ENCODE data around the gene EML6.

DNA sequence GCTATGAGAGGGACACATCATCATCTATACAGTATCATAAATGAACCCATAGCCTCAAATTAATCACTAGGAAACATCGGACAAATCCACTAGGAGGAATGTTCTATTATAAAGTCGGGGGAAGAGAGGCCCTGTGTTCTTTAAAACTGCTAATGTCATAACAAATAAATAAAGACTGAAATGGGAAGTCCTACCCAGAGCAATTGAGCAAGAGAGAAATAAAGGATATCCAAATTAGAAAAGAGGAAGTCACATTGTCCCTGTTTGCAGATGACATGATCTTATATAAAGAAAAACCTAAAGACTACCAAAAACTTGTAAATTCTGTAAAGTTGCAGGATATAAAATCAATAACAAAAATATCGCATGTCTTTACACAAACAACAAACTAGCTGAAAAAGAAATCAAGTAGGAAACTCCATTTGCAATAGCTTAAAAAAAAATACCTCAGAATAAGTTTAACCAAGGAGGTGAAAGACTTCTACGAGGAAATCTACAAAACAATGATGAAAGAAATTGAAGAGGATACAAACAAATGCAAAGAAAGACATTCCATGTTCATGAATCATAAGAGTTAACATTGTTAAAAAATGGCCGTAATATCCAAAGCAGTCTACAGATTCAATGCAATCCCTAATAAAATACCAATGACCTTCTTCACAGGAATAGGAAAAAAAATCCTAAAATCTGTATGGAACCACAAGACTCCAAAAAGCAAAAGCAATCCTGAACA lies 296.2 kb downstream of the EML6 start:
- TF ChIP-seq, protein P1, sequence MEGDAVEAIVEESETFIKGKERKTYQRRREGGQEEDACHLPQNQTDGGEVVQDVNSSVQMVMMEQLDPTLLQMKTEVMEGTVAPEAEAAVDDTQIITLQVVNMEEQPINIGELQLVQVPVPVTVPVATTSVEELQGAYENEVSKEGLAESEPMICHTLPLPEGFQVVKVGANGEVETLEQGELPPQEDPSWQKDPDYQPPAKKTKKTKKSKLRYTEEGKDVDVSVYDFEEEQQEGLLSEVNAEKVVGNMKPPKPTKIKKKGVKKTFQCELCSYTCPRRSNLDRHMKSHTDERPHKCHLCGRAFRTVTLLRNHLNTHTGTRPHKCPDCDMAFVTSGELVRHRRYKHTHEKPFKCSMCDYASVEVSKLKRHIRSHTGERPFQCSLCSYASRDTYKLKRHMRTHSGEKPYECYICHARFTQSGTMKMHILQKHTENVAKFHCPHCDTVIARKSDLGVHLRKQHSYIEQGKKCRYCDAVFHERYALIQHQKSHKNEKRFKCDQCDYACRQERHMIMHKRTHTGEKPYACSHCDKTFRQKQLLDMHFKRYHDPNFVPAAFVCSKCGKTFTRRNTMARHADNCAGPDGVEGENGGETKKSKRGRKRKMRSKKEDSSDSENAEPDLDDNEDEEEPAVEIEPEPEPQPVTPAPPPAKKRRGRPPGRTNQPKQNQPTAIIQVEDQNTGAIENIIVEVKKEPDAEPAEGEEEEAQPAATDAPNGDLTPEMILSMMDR (IDR thresholded peaks at IDR 0.05; ENCODE audit: low read depth, low read length), result no peak
- no peak for TF ChIP-seq EZH2phosphoT487 (IDR thresholded peaks at IDR 0.05; ENCODE audit: low read depth)
